Measurements from ENCODE around the gene SLC45A3.

DNA sequence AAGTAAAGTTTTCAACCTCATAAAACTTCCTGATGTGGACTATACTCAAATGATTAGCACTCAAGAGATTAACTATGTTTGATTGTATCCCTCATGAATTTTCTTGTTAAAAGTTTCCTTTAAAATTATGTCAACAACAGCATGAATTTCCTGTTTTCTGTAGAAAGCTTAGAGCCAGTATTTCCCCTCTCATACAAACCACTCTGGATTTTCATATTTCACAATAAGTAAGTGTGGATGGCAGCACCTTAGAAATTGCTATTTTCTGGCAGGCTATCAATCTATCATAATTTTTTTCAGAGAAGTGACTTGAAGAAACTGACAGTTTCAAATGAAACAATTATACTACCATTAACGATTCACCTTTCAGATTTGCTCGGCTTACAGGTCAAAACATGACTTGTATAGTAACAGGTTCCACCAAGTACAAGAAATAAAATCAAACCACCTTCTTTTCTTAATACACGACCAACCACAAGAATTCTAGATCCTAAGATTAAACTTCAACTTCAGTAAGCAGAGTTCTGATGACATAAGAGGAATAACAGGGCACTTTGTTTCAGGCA, 69.3 kb downstream of the SLC45A3 start:
- TF ChIP-seq CTCF (IDR thresholded peaks at IDR 0.05) (no peak), POLR2A (IDR thresholded peaks at IDR 0.05) (no peak)
